ENCODE measurements around the gene RNF213. TPM values are rescaled to one million over a fixed set of nuclear protein-coding genes. Genes with fewer than 3 reads are reported as not detected.

Gene RNF213
- total and polyA plus RNA-seq, 2 of the 8 experiments (the other 6 are each of a cell fraction or from before 2014, with no cell fraction given), result 33.8 to 62.8 TPM

GRCh38 chr17:80242505-80242904 is 18.1 kb upstream of the RNF213 start:
- Histone ChIP-seq H2BK5ac (ENCODE audit: low read depth, low read length) (no peak overlapping the region), H3K9me3 (ENCODE audit: insufficient read depth in 2 of 2, low read depth in 1 of 2, low read length in 1 of 2) (no peaks in the 10 kb centered on the region; a peak in 1 of 4 replicates), H3K4ac (replicated peaks; ENCODE audit: insufficient read length, low read depth, low read length) (no peak overlapping the region), H4K8ac (ENCODE audit: extremely low read depth, insufficient read depth, low read length) (no peak overlapping the region), H2BK120ac (replicated peaks; ENCODE audit: low read depth, low read length) (no peak overlapping the region), H2BK12ac (ENCODE audit: low read depth, low read length) (no peak overlapping the region), H2BK20ac (ENCODE audit: low read length) (no peak overlapping the region), H3K4me1 (replicated peaks in 1 of 4; ENCODE audit: control insufficient read depth in 3 of 4, insufficient read depth in 4 of 4, low read length in 3 of 4) (no peaks in the 10 kb centered on the region), H3K9ac (replicated peaks in 1 of 4; ENCODE audit: extremely low read depth in 1 of 4, low read depth in 3 of 4, low read length in 3 of 4) (no peak overlapping the region), H4K91ac (replicated peaks; ENCODE audit: insufficient read length, low read length) (no peak overlapping the region), H3K36me3 (ENCODE audit: control insufficient read depth in 2 of 4, insufficient read depth in 4 of 4, low read length in 3 of 4) (peaks cover 0 to 8% (median 5%) of the 10 kb centered on the region in 4 experiments; a peak in 5 of 8 replicates), H3K4me3 (ENCODE audit: extremely low read depth in 1 of 4, insufficient read depth in 2 of 4, low read depth in 3 of 4, low read length in 4 of 4) (no peak overlapping the region), H4K20me1 (replicated peaks in 1 of 2; ENCODE audit: control insufficient read depth in 1 of 2, insufficient read depth in 2 of 2, low read length in 2 of 2) (peaks cover 0 to 3% of the 10 kb centered on the region in 2 experiments), H2AFZ (ENCODE audit: low read length) (no peak overlapping the region), H3K56ac (replicated peaks; ENCODE audit: insufficient read length, low read depth, low read length) (no peak overlapping the region), H3K27ac (ENCODE audit: low read depth, low read length) (no peak overlapping the region), H3K79me1 (ENCODE audit: low read depth, low read length) (no peaks in the 10 kb centered on the region), H3K79me2 (ENCODE audit: control insufficient read depth in 1 of 2, insufficient read depth in 2 of 2, low read length in 2 of 2) (no peaks in the 10 kb centered on the region), H4K5ac (ENCODE audit: insufficient read length, low read depth, low read length) (no peak overlapping the region), H3K18ac (ENCODE audit: extremely low read depth, low read length) (no peak overlapping the region), H3K14ac (ENCODE audit: insufficient read length) (no peak overlapping the region), H3K23ac (ENCODE audit: insufficient read length) (no peak overlapping the region), H3K23me2 (ENCODE audit: low read depth, low read length) (no peaks in the 10 kb centered on the region), H3K4me2 (ENCODE audit: insufficient read depth in 1 of 2, low read depth in 2 of 2, low read length in 2 of 2) (no peak overlapping the region), H2AK5ac (ENCODE audit: low read depth, low read length) (no peak overlapping the region), H3K27me3 (replicated peaks in 1 of 4; ENCODE audit: control insufficient read depth in 3 of 4, extremely low read depth in 1 of 4, insufficient read depth in 3 of 4, low read length in 3 of 4) (no peaks in the 10 kb centered on the region), H2BK15ac (ENCODE audit: low read length) (no peak overlapping the region)
- no peak for TF ChIP-seq ZNF274 (IDR thresholded peaks at IDR 0.05; ENCODE audit: borderline replicate concordance, extremely low read depth, low read length)
- no peak for TF ChIP-seq TAF1 (IDR thresholded peaks at IDR 0.05; ENCODE audit: low read depth, low read length)
- TF ChIP-seq SP1 (IDR thresholded peaks at IDR 0.05; ENCODE audit: low read depth, low read length), result no peak
- no peak for TF ChIP-seq EGR1 (IDR thresholded peaks at IDR 0.05; ENCODE audit: borderline replicate concordance, low read depth, low read length)
- ChIA-PET POLR2A (ENCODE audit: partially characterized antibody) (interaction anchor here (2.1 kb wide), 1 partner anchor 13 kb away, joined by 4 read pairs; no protein-coding TSS in a partner anchor), CTCF (ENCODE audit: partially characterized antibody) (interaction anchor here (0.9 kb wide), 1 partner anchor 17 kb away, joined by 4 read pairs; no protein-coding TSS in a partner anchor)
- 89% methylated on average over 12 of the region's 14 CpGs; no CpG with 5 or more reads in 1 of the 2 experiments for WGBS, 2 experiments (ENCODE audit: extremely low coverage in 1 of 2, insufficient coverage in 1 of 2, insufficient read length in 1 of 2, insufficient replicate concordance in 2 of 2, low coverage in 1 of 2, low lambda C conversion rate in 2 of 2, missing lambda C conversion rate in 1 of 2)
- DNase-seq (ENCODE audit: low read depth in 1 of 2, low spot score in 2 of 2) (no peak), FAIRE-seq (no peak)

All from H1 (cell line).